Stomach (tissue), 9 donors: Measurements from ENCODE around the gene UBFD1. TPM values are rescaled to one million over a fixed set of nuclear protein-coding genes. Genes with fewer than 3 reads are reported as not detected.
A peak's percentile ranks its signal among the peaks of the same experiment; 100 is the strongest.
"Not testable (repeated sequence)": the region's sequence is repeated elsewhere in the genome, so short reads cannot be mapped to it uniquely, and the experiment has no call there.

Source experiments
- DNase-seq, 2 donors: peaks; one replicate each; pipeline versions ENCODE4 v3.0.0 to v3.0.0-alpha.2; 2013 to 2019
- H3K27ac ChIP-seq, 5 donors: fragments of 200-600 bp in 4 of 5; sonication (generic) in 4 of 5; one replicate each; pipeline ENCODE4 v1.5.1; 2013 to 2019; ENCODE audit warnings: mild to moderate bottlenecking in 1 of 5, moderate library complexity in 1 of 5
- H3K27me3 ChIP-seq, 3 donors: fragments of 200-600 bp; sonication (generic); one replicate each; pipeline ENCODE4 v1.5.1; 2017 to 2019; ENCODE audit warnings: mixed run types in 1 of 3
- H3K36me3 ChIP-seq, 4 donors: fragments of 200-600 bp; sonication (generic); 1 replicate in 3 of 4; 2 replicates in 1 of 4; pipeline ENCODE4 v1.5.1; 2016 to 2019
- H3K4me1 ChIP-seq, 4 donors: fragments of 200-600 bp; sonication (generic); one replicate each; pipeline ENCODE4 v1.5.1; 2016 to 2019
- H3K4me3 ChIP-seq, 4 donors: fragments of 200-600 bp; sonication (generic) in 3 of 4; one replicate each; pipeline ENCODE4 v1.5.1; 2016 to 2019; ENCODE audit warnings: mild to moderate bottlenecking in 1 of 4
- H3K9me3 ChIP-seq, 4 donors: fragments of 200-600 bp; sonication (generic); one replicate each; pipeline ENCODE4 v1.5.1; 2016 to 2019
- EP300 ChIP-seq: sonication (generic); formaldehyde crosslinking; IDR thresholded peaks from one replicate; pipeline ENCODE4 v1.6.1; 2017; ENCODE audit warnings: antibody characterized with exemption
- POLR2A ChIP-seq, 4 donors: fragments of 450-650 bp; IDR thresholded peaks; one replicate each; pipeline ENCODE4 v1.6.1; 2016; ENCODE audit warnings: antibody characterized with exemption in 4 of 4, control low read depth in 2 of 4, mild to moderate bottlenecking in 1 of 4, moderate library complexity in 1 of 4
- POLR2AphosphoS5 ChIP-seq, 3 donors: sonication (generic); formaldehyde crosslinking; IDR thresholded peaks; one replicate each; pipeline ENCODE4 v1.6.1; 2016; ENCODE audit warnings: antibody characterized with exemption in 3 of 3
- WGBS, 5 donors: extraction: QIAGEN DNeasy Blood & Tissue Kit in 3 of 5; methylation state at CpG; one replicate each; pipeline versions ENCODE4 v1.1.5 to v1.1.7; 2013 to 2018; 5-methylcytosine and 5-hydroxymethylcytosine counted together
- intact Hi-C: fragments of 100-400 bp; cut with DNase I; formaldehyde crosslinking; loops from one replicate; pipeline ENCODE4 v1.15.1; 2023; ENCODE audit warnings: low total_unique reads
- polyA plus RNA-seq, 3 donors: library from polyadenylated mRNA; stranded (reverse); fragments of 200-250 nt; gene quantifications; one replicate each; pipeline ENCODE4 v1.2.3, GENCODE V29; 2013
- total RNA-seq, 5 donors: library from RNA; depleted of rRNA; stranded (reverse); fragments of >200 nt; gene quantifications; one replicate each; pipeline versions ENCODE4 v1.1.0 to v1.2.3, GENCODE V29; 2014 to 2016
- TF ChIP-seq, protein P1 (sequence below), 7 experiments: fragments of 450-650 bp in 4 of 7; fragments of 200-600 bp in 3 of 7; sonication (generic) in 3 of 7; IDR thresholded peaks; one replicate each; pipeline ENCODE4 v1.5.1; 2016 to 2019; ENCODE audit warnings: antibody characterized with exemption in 7 of 7, control low read depth in 2 of 7, mild to moderate bottlenecking in 1 of 7
- donor health status: healthy with polysubstance abuse.
- donor health status: Bipolar disorder and iron deficiency.
- donor health status: healthy.

The UBFD1 gene
- total and polyA plus RNA-seq, 8 donors, result 6.0 to 163 (median 29.4) TPM

DNA sequence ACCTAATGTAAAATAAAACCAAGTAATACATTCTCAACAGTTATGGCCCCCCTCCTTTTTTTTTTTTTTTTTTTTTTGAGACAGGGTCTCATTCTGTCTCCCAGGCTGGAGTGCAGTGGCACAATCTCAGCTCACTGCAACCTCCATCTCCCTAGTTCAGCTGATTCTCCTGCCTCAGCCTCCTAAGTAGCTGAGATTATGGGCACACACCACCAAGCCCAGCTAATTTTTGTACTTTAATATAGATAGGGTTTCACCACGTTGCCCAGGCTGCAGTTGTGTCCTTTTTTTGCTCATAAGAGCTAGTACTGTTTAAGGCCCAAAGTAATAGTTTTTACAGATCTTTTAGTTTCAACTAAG lies 18.6 kb upstream of the UBFD1 start:
- Histone ChIP-seq H3K27ac (no peak overlapping the region), H3K4me1 (peaks cover 0 to 13% (median 3%) of the 10 kb centered on the region in 4 donors), H3K4me3 (no peak overlapping the region), H3K27me3 (no peaks in the 10 kb centered on the region), H3K9me3 (no peaks in the 10 kb centered on the region), H3K36me3 (peaks cover 30 to 93% (median 90%) of the 10 kb centered on the region in 4 donors)
- no peak for DNase-seq
- WGBS, 5 donors, result 89 to 100% (median 91%) methylated on average over 1 of the region's 1 CpG
- TF ChIP-seq POLR2AphosphoS5 (IDR thresholded peaks at IDR 0.05), result no peak
- TF ChIP-seq POLR2A (IDR thresholded peaks at IDR 0.05), result no peak
- TF ChIP-seq, protein P1, sequence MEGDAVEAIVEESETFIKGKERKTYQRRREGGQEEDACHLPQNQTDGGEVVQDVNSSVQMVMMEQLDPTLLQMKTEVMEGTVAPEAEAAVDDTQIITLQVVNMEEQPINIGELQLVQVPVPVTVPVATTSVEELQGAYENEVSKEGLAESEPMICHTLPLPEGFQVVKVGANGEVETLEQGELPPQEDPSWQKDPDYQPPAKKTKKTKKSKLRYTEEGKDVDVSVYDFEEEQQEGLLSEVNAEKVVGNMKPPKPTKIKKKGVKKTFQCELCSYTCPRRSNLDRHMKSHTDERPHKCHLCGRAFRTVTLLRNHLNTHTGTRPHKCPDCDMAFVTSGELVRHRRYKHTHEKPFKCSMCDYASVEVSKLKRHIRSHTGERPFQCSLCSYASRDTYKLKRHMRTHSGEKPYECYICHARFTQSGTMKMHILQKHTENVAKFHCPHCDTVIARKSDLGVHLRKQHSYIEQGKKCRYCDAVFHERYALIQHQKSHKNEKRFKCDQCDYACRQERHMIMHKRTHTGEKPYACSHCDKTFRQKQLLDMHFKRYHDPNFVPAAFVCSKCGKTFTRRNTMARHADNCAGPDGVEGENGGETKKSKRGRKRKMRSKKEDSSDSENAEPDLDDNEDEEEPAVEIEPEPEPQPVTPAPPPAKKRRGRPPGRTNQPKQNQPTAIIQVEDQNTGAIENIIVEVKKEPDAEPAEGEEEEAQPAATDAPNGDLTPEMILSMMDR (IDR thresholded peaks at IDR 0.05), result no peak
- no peak for TF ChIP-seq EP300
- intact Hi-C loops, result no loop called here

DNA sequence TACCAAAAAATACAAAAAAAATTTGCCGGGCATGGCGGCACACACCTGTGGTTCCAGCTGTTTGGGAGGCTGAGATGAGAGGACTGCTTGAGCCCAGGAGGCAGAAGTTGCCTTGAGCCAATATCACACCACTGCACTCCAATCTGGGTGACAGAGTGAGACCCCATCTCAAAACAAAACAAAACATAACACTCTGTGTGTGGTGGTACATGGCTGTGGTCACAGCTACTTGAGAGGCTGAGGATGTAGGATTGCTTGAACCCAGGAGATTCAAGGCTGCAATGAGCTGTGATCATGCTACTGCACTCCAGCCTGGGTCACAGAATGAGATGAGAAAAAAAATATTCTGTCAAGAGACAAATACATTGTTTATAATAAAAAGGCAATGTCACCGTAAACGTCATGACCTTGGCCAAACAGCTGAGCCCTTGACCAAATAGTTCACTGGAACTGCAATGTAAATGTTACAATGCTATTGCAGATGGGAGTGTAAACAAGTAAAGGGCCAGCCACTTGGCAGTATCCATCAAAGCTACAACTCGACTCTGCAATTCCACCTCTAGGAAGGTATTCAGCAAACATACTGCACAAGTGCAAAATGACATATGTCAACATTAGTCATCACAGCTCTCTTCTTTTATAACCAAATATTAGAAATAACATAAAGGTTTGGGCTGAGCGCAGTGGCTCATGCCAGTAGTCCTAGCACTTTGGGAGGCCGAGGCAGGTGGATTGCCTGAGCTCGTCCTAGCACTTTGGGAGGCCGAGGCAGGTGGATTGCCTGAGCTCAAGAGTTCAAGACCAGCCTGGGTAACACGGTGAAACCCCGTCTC lies 17.3 kb upstream of the UBFD1 start:
- intact Hi-C loops, result no loop called here
- Histone ChIP-seq H3K4me1 (peaks cover 0 to 13% (median 3%) of the 10 kb centered on the region in 4 donors), H3K9me3 (no peaks in the 10 kb centered on the region), H3K36me3 (peaks cover 26 to 93% (median 90%) of the 10 kb centered on the region in 4 donors), H3K27me3 (no peaks in the 10 kb centered on the region), H3K4me3 (no peak overlapping the region), H3K27ac (no peak overlapping the region)
- DNase-seq, result peak in 1 of 2 donors; percentile 13
- WGBS, 5 donors, result 75 to 87% (median 82%) methylated on average over 11 of the region's 11 CpGs
- no peak for TF ChIP-seq EP300
- no peak for TF ChIP-seq POLR2AphosphoS5 (IDR thresholded peaks at IDR 0.05)
- TF ChIP-seq, protein P1 (IDR thresholded peaks at IDR 0.05), result no peak
- no peak for TF ChIP-seq POLR2A (IDR thresholded peaks at IDR 0.05)

DNA sequence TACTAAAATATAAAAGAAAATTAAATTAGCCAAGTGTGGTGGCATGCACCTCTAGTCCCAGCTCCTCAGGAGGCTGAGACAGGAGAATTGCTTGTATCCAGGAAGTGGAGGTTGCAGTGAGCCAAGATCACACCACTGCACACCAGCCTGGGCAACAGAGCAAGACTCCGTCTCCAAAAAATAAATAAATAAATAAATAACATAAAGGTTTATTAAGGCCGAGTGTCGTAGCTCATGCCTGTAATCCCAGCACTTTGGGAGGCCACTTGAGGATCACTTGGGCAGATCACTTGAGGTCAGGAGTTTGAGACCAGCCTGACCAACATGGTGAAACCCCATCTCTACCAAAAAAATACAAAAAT lies 16.7 kb upstream of the UBFD1 start:
- H3K9me3 ChIP-seq, intact Hi-C loops, H3K27ac ChIP-seq, H3K27me3 ChIP-seq, H3K4me3 ChIP-seq, DNase-seq: not testable (repeated sequence)
- peaks cover 29 to 93% (median 90%) of the 10 kb centered on the region in 4 donors for H3K36me3 ChIP-seq
- H3K4me1 ChIP-seq, result peaks cover 0 to 13% (median 3%) of the 10 kb centered on the region in 4 donors
- 92 to 100% (median 94%) methylated on average over 3 of the region's 3 CpGs for WGBS, 5 donors

DNA sequence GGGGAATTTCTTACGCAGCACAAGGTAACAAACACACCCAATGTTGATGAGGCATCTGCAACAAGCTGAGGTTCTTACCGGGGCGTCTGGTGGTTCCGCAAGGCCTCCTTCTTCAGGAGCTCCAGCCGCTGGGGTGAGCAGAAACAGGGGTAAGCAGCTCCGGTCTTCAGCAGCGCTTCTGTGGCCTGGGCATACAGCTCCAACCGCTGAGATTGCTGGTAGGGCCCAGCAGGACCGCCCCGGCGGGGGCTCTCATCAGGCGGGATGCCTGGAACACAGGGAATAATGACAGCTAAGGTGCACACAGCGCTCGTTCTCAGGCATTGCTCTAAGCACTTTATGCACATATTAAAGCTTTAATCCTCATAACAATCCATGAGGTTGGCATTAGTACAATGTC lies 13.1 kb upstream of the UBFD1 start:
- TF ChIP-seq POLR2AphosphoS5 (IDR thresholded peaks at IDR 0.05), result no peak
- TF ChIP-seq EP300, result no peak
- TF ChIP-seq, protein P1 (IDR thresholded peaks at IDR 0.05), result no peak
- no peak for TF ChIP-seq POLR2A (IDR thresholded peaks at IDR 0.05)
- intact Hi-C loops, result no loop called here
- H3K9me3 ChIP-seq, result no peaks in the 10 kb centered on the region
- no peak overlapping the region for H3K4me3 ChIP-seq
- H3K36me3 ChIP-seq, result peaks cover 43 to 99% (median 97%) of the 10 kb centered on the region in 4 donors
- peaks cover 0 to 13% (median 3%) of the 10 kb centered on the region in 4 donors for H3K4me1 ChIP-seq
- no peak overlapping the region for H3K27ac ChIP-seq
- no peaks in the 10 kb centered on the region for H3K27me3 ChIP-seq
- no peak for DNase-seq
- WGBS, 5 donors, result 95 to 97% (median 96%) methylated on average over 11 to 14 of the region's 14 CpGs

DNA sequence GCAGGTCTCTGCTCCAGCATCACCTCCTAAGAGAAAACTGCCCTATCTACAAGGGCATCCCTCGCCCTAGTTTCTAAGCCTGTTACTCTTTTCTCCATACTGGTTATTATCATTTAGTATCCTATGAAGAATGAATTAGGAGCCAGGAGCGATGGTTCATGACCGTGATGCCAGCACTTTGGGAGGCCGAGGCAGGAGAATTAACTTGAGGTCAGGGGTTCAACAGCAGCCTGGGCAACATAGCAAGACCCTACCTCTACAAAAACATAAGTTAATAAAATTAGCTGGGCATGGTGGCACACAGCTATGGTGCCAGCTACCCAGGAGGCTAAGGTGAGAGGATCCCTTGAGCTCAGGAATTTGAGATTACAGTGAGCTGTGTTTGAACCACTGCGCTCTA lies 7.6 kb upstream of the UBFD1 start:
- H3K4me1 ChIP-seq, result no peaks in the 10 kb centered on the region
- no peak overlapping the region for H3K4me3 ChIP-seq
- intact Hi-C loops, result no loop called here
- no peaks in the 10 kb centered on the region for H3K27me3 ChIP-seq
- no peak overlapping the region for H3K27ac ChIP-seq
- no peak for TF ChIP-seq POLR2AphosphoS5 (IDR thresholded peaks at IDR 0.05)
- no peak for TF ChIP-seq POLR2A (IDR thresholded peaks at IDR 0.05)
- no peak for TF ChIP-seq EP300
- TF ChIP-seq, protein P1 (IDR thresholded peaks at IDR 0.05), result no peak
- no peaks in the 10 kb centered on the region for H3K9me3 ChIP-seq
- peaks cover 52 to 88% (median 85%) of the 10 kb centered on the region in 4 donors for H3K36me3 ChIP-seq
- 94 to 100% (median 98%) methylated on average over 5 of the region's 5 CpGs for WGBS, 5 donors
- no peak for DNase-seq
